GM21786 (cell line): Measurements from ENCODE around the gene XRCC5.

Experiments used
- ATAC-seq: cut with Tn5 transposase; IDR thresholded peaks from one replicate; pipeline ENCODE4 v1.9.1; 2021; ENCODE audit not compliant: unreplicated experiment

Gene XRCC5

GRCh38 chr2:216151313-216152025 lies 42.3 kb downstream of the XRCC5 start:
- no peak for ATAC-seq

- ATAC-seq = no peak
Measured at GRCh38 chr2:216155954-216156353, 46.8 kb downstream of the XRCC5 start.

GRCh38 chr2:216156822-216157221 lies 47.7 kb downstream of the XRCC5 start:
- ATAC-seq = no peak

DNA sequence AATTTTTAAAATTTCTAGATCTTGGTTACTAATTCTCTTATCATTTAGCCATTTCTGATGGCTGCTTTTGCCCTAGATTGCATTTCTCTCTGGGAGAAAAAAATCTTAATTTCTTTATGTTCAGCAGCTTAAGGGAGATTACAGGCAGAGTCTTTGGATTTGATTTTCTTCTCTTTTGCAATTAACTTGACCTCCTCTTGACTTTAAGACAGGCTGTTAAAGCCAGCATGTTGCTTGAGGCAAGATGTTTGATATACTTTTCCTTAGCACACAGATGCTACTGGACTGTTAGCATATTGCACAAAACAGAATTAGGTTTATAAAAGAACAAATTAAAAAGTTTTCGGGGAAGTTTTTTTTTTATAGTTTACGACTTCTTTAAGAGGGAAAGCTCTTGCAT lies 50.0 kb downstream of the XRCC5 start:
- ATAC-seq = no peak

GRCh38 chr2:216159646-216160045 lies 50.5 kb downstream of the XRCC5 start:
- no peak for ATAC-seq

GRCh38 chr2:216160786-216161185 lies 51.6 kb downstream of the XRCC5 start:
- no peak for ATAC-seq

DNA sequence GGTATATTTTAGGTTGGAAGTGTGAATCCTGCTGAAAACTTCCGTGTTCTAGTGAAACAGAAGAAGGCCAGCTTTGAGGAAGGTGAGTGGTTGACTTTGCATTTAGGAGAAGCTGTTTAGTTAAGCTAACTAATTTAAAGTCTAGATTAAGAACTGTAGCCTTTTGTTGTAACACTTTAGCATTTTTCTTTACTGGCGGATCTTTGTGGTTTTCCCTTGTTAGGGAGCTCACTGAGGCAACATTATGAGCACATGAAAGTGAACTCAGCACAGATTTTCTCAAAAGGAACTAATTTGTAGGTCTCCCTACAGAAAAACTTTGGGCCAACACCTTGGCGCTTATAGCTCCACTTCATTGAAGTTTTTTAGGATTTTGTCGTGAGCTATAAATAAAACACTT lies 52.8 kb downstream of the XRCC5 start:
- ATAC-seq = no peak

DNA sequence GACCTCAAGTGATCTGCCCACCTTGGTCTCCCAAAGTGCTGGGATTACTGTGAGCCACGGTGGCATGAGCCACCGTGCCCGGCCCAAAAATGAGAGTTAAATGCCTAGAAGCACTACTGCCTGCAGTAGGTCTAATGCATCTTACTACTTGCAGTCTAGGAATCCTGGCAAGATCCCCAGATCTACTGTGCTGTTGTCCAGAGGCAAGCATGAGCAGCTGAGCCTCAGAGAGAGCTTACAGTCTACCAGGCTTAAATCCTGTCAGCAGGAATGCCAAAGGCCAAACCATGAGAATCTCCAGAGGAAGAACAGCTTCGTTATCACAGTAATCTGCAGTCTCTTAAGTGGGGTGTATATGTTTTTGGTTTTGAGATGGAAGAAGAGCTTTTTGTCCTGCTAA lies 54.4 kb downstream of the XRCC5 start:
- ATAC-seq = no peak

GRCh38 chr2:216164087-216164486 lies 54.9 kb downstream of the XRCC5 start:
- ATAC-seq = no peak

- ATAC-seq = no peak
Measured at GRCh38 chr2:216164576-216164975, 55.4 kb downstream of the XRCC5 start.

DNA sequence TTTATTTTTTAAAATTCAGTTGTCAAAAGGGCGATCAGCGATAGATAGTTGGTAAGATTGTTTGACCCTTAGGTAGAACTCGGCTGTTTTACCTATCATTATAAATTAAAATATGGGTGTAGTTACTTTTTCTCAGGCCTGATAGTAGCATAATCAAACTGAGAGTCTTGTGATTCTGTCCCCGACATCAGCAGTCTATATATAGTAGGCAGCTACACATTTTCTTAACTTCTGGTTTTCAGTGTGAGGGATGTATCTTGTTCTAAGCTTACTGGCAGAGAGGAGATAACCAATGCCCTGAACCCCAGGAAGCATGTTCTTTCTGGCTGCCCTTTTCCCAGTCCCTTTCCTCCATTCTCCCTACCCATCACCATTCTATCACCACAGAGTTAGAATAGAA lies 56.6 kb downstream of the XRCC5 start:
- no peak for ATAC-seq

DNA sequence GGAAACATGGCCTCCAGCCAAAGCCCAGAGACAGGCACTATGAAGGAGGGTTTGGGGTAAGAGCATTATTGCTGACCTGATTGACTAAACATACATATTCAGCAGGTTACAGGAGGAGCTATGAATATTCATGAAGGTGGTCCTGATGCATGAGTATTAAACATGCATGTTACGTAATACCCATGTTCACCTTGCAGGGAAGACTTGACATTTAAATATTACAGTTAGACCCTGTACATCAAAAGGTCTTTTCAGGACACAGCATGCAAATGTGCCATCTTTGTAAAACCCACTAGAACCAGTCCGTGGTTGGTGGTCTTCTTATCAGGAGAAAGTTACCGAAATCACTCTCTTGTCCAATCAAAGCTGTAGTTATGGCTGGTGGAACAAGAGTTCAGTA lies 59.9 kb downstream of the XRCC5 start:
- ATAC-seq = no peak

DNA sequence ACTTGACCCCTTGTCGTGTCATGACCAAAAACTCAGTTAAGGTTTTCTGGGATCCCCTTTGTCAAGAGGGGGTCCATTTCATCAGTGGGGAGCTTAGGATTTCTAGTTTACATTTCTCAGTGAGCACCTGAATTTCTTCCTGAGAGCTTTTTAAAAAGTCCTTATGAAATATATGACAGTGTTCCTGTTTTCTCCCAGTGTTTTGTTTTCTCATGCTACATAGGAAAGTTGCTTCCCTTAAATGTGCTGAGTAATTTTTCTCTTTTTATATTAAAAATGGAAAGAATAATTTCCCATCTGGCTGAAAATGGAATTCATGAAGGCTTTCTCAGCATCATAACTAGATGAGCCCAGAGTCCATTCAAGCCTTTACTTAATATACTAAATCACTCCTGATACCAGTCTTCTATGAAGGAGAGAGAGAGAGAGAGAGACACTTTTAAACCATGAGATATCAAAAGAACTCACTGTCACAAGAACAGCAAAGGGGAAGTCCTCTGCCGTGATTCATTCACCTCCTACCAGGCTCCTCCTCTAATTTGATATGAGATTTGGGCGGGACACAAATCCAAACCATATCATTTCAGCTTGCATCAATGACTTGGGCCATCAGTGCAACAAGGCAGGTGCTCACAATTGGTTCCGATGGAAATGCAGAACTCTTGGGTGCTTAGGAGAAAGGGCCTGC lies 61.1 kb downstream of the XRCC5 start:
- ATAC-seq = no peak

DNA sequence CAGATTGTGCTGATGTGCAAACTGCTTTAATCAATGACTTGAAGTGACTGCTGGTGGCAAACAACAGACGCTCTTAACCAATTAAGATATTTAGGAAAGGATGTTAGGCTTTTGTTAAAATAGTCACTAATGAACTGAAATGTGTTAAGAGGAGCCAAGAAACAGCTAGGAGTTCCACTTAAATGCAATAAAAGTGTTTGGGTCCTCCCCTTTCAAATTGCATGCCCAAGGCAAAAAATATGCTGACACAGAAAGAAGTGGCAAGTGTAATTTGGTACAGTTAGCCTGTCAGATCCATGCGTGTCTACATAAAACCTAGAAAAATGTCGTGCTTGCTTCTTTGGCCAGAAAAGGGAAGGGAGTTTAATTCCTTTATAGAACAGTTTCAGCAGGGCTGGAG lies 61.9 kb downstream of the XRCC5 start:
- ATAC-seq = no peak

GRCh38 chr2:216172493-216172892 lies 63.3 kb downstream of the XRCC5 start:
- no peak for ATAC-seq

DNA sequence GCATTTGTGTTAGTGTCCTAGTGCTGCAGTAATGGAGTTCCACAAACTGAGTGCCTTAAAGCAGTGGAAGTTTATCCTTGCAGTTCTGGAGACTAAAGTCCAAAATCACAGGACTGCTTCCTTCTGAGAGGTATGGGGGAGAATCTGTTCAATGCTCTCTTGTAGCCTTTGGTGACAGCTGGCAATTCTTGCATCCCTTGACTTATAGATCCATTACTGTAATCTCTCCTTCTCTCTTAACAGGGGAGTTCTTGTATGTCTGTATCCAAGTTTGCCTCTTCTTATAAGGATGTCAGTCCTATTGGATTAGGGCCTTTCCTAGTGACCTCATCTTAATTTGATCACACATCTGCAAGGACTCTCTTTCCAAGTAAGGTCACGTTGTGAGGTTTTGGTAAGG lies 69.9 kb downstream of the XRCC5 start:
- ATAC-seq = no peak

- no peak for ATAC-seq
Measured at GRCh38 chr2:216181351-216181750, 72.2 kb downstream of the XRCC5 start.

GRCh38 chr2:216181953-216182461 lies 72.9 kb downstream of the XRCC5 start:
- ATAC-seq = no peak

- ATAC-seq = no peak
Measured at GRCh38 chr2:216183462-216183861, 74.3 kb downstream of the XRCC5 start.

- ATAC-seq = no peak
Measured at GRCh38 chr2:216188559-216188850, 79.4 kb downstream of the XRCC5 start.

DNA sequence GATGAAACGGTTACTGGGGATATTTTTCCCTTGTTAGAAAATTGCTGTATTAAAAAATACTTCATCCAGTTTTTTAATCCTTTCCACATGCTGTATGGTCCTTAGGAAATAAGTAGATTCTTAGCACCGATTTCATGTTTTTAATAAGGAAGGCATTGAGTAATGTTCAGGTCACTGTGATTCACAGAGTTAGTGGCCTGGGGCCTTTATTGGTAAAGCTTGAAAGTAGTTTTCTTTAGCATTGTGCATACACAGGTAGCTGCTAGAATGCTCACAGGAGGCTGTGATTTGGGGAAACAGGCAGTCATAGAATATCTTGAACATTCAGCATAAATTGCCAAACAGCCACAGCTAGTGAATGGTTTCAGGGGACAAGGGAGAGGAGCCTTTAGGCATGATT lies 79.8 kb downstream of the XRCC5 start:
- no peak for ATAC-seq

- no peak for ATAC-seq
Measured at GRCh38 chr2:216189410-216189809, 80.3 kb downstream of the XRCC5 start.

DNA sequence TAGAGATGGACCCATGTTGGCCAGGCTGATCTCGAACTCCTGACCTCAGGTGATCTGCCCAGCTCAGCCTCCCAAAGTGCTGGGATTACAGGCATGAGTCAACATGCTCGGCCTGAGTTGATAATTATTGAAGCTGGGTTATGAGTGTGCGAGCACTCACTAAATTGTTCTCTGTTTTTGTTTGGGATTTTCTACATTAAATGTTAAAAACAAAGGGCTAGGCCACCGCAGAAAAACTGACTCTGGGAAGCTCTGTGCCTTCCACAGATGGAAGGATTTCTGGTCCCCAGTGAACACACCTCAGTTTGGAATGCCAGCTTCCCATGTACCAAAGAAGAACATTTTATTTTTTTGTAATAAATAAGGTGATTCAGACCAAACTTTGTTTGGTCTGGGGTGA lies 83.0 kb downstream of the XRCC5 start:
- no peak for ATAC-seq
